ENCODE measurements around the gene LTBP2. TPM values are rescaled to one million over a fixed set of nuclear protein-coding genes. Genes with fewer than 3 reads are reported as not detected.

Gene LTBP2
- total and polyA plus RNA-seq, 2 experiments from 2014 or later: 2.0 to 5.4 TPM

DNA sequence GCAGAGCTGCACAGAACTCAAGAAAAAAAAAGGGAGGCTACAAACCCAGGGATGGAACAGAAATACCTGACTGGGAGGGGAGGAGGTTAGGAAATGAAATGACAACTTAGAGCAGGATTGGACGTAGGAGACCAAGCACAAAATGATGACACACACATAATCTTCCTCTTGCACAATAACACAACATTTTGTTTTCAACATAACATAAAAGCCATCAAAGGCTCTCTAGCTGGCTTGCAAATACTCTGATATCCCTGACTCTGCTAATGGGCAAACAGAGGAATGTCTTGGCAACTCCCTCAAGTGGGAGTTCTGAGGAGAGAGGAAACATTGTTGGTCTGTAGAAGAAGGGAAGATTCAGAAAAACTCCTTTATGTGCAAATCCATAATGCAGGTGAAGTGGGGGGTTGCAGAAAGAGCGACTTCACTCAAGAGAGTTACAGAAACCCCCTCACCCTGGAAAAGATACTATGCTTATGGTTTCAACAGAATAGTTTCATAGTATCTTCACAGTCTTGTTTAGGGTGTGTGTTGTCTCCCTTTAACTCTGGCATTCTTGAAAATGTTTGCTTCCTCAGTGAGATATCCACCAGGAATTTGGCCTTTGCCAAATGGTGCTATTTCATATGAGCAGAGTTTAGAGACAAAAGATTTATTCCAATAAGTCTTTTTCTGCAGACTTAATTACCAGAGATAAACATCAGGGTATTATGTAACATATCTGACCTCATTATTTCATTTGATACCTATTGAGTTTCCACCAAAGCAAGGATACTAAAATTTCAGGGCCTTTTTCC, 43.8 kb upstream of the LTBP2 start:
- peaks cover 19% of the 10 kb centered on the region for H3K4me1 ChIP-seq (ENCODE audit: low read depth)
- TF ChIP-seq, protein P1, sequence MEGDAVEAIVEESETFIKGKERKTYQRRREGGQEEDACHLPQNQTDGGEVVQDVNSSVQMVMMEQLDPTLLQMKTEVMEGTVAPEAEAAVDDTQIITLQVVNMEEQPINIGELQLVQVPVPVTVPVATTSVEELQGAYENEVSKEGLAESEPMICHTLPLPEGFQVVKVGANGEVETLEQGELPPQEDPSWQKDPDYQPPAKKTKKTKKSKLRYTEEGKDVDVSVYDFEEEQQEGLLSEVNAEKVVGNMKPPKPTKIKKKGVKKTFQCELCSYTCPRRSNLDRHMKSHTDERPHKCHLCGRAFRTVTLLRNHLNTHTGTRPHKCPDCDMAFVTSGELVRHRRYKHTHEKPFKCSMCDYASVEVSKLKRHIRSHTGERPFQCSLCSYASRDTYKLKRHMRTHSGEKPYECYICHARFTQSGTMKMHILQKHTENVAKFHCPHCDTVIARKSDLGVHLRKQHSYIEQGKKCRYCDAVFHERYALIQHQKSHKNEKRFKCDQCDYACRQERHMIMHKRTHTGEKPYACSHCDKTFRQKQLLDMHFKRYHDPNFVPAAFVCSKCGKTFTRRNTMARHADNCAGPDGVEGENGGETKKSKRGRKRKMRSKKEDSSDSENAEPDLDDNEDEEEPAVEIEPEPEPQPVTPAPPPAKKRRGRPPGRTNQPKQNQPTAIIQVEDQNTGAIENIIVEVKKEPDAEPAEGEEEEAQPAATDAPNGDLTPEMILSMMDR (IDR thresholded peaks at IDR 0.05; ENCODE audit: low read depth, low read length): no peak
- peak in 1 of 2 donors; percentile 90 for DNase-seq (ENCODE audit: low read depth in 1 of 2, low spot score in 1 of 2)
- H3K27ac ChIP-seq: peak overlapping the region; percentile 62
- H3K9me3 ChIP-seq (ENCODE audit: low read depth): no peaks in the 10 kb centered on the region
- H3K36me3 ChIP-seq: peaks cover 10% of the 10 kb centered on the region
- H3K4me3 ChIP-seq: no peak overlapping the region
- H3K27me3 ChIP-seq: no peaks in the 10 kb centered on the region

- H3K36me3 ChIP-seq: peaks cover 1% of the 10 kb centered on the region
- peaks cover 19% of the 10 kb centered on the region for H3K4me1 ChIP-seq (ENCODE audit: low read depth)
- TF ChIP-seq, protein P1 (IDR thresholded peaks at IDR 0.05; ENCODE audit: low read depth, low read length): no peak
- H3K9me3 ChIP-seq (ENCODE audit: low read depth): no peaks in the 10 kb centered on the region
- peak in 1 of 2 donors; percentile 47 for DNase-seq (ENCODE audit: low read depth in 1 of 2, low spot score in 1 of 2)
- no peaks in the 10 kb centered on the region for H3K27me3 ChIP-seq
- H3K4me3 ChIP-seq: no peak overlapping the region
- H3K27ac ChIP-seq: peak overlapping the region; percentile 62
Observed at GRCh38 chr14:74654931-74655330, 42.9 kb upstream of the LTBP2 start.

DNA sequence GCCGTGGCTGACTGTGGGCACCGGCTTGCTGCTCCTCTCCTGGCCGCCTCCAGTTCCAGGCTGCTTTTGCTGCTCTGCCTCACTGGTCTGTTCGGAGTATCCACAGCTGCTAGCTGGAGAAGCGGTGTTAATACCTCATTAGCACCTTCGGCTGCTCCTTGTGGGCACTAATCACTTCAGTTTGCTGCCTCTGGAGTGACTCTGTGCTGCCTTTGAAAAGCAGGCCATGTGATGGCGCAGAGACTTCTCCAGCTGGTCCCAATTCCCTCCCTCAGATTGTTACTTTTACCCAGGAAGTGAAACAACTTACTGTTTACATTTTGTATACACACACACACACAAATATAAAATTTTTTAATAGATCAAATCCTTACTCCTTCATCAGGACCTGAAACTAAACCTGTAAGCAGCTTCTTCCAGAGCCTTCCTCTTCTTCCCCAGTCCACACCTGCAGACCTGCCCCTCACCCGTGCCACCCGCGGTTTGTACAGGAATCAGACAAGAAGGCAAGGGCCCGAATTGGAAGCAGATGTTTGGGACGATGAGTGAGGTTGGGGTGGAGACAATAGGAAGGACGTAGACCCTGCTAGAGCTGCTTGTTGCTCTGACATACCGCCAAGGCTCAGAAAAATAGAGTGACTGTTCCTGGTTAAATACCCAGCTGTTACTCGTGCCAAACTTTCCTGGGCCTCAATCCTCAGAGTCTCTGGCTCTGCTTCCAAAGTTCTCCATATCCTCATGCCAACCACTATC, 41.5 kb upstream of the LTBP2 start:
- Histone ChIP-seq H3K9me3 (ENCODE audit: low read depth) (no peaks in the 10 kb centered on the region), H3K4me1 (ENCODE audit: low read depth) (peaks cover 19% of the 10 kb centered on the region), H3K27ac (no peak overlapping the region), H3K27me3 (no peaks in the 10 kb centered on the region), H3K36me3 (no peaks in the 10 kb centered on the region), H3K4me3 (no peak overlapping the region)
- TF ChIP-seq, protein P1 (IDR thresholded peaks at IDR 0.05; ENCODE audit: low read depth, low read length): no peak
- no peak for DNase-seq (ENCODE audit: low read depth in 1 of 2, low spot score in 1 of 2)

GRCh38 chr14:74652541-74652940, 40.5 kb upstream of the LTBP2 start:
- no peak for DNase-seq (ENCODE audit: low read depth in 1 of 2, low spot score in 1 of 2)
- H3K4me3 ChIP-seq: no peak overlapping the region
- no peaks in the 10 kb centered on the region for H3K36me3 ChIP-seq
- TF ChIP-seq, protein P1 (IDR thresholded peaks at IDR 0.05; ENCODE audit: low read depth, low read length): no peak
- no peaks in the 10 kb centered on the region for H3K9me3 ChIP-seq (ENCODE audit: low read depth)
- no peaks in the 10 kb centered on the region for H3K27me3 ChIP-seq
- no peak overlapping the region for H3K27ac ChIP-seq
- peaks cover 22% of the 10 kb centered on the region for H3K4me1 ChIP-seq (ENCODE audit: low read depth)

DNA sequence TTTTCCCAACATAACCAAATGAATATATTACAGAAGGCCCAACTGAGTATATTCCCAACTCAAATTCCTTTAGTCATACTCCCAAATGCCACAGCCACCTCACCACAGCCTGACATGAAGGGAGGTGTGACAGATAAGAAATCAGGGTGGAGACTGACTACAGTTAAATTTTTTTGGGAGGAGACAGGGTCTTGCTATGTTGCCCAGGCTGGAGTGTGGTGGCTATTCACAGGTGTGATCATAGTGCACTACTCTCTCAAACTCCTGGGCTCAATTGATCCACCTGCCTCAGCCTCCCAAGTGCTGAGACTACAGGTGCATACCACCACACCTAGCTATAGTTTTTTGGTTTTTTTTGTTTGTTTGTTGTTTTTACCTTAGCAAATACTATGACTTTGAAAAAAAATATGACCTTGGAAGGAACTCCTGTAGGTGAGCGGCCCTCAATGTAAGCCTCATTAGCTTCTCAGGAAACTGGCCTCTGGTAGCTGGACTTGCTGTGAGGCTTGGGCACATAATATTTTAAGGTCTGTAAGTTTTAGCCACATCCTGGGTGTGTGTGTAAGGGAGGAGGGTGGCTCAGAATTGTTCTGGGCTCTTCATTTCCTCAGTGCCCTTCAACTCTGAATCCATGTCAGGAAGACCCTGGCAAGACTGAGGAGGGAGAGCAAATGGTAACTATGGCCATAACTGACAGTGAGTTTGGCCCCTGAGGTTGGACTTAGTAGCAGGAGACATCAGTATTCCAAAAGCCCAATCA, 39.1 kb upstream of the LTBP2 start:
- DNase-seq (ENCODE audit: low read depth in 1 of 2, low spot score in 1 of 2): no peak
- Histone ChIP-seq H3K36me3 (no peaks in the 10 kb centered on the region), H3K9me3 (ENCODE audit: low read depth) (no peaks in the 10 kb centered on the region), H3K27ac (no peak overlapping the region), H3K4me1 (ENCODE audit: low read depth) (peaks cover 22% of the 10 kb centered on the region), H3K27me3 (no peaks in the 10 kb centered on the region), H3K4me3 (no peak overlapping the region)
- TF ChIP-seq, protein P1 (IDR thresholded peaks at IDR 0.05; ENCODE audit: low read depth, low read length): no peak
